ENCODE results near the gene TSPAN31. TPM values are rescaled to one million over a fixed set of nuclear protein-coding genes. Genes with fewer than 3 reads are reported as not detected.

TSPAN31 gene
- total and polyA plus RNA-seq, 2 of the 8 experiments (the other 6 are each of a cell fraction or from before 2014, with no cell fraction given): 15.8 to 31.4 TPM

- Histone ChIP-seq H3K9me3 (ENCODE audit: insufficient read depth in 2 of 2, low read depth in 1 of 2, low read length in 1 of 2) (no peaks in the 10 kb centered on the region; a peak in 1 of 4 replicates), H3K9ac (replicated peaks in 1 of 4; ENCODE audit: extremely low read depth in 1 of 4, low read depth in 3 of 4, low read length in 3 of 4) (no peak overlapping the region), H3K79me2 (ENCODE audit: control insufficient read depth in 1 of 2, insufficient read depth in 2 of 2, low read length in 2 of 2) (no peaks in the 10 kb centered on the region), H3K23ac (ENCODE audit: insufficient read length) (no peak overlapping the region), H2BK20ac (ENCODE audit: low read length) (no peak overlapping the region), H3K18ac (ENCODE audit: extremely low read depth, low read length) (no peak overlapping the region), H3K14ac (ENCODE audit: insufficient read length) (no peak overlapping the region), H2BK15ac (ENCODE audit: low read length) (no peak overlapping the region), H3K4me1 (replicated peaks in 1 of 4; ENCODE audit: control insufficient read depth in 3 of 4, insufficient read depth in 4 of 4, low read length in 3 of 4) (peaks cover 6 to 20% (median 10%) of the 10 kb centered on the region in 4 experiments; a peak in 6 of 7 replicates), H3K56ac (replicated peaks; ENCODE audit: insufficient read length, low read depth, low read length) (no peak overlapping the region), H3K79me1 (ENCODE audit: low read depth, low read length) (no peaks in the 10 kb centered on the region), H3K36me3 (ENCODE audit: control insufficient read depth in 2 of 4, insufficient read depth in 4 of 4, low read length in 3 of 4) (peaks cover 0 to 5% (median 0%) of the 10 kb centered on the region in 4 experiments; a peak in 1 of 8 replicates), H3K27ac (ENCODE audit: low read depth, low read length) (no peak overlapping the region), H3K27me3 (replicated peaks in 1 of 4; ENCODE audit: control insufficient read depth in 3 of 4, extremely low read depth in 1 of 4, insufficient read depth in 3 of 4, low read length in 3 of 4) (peaks cover 36 to 96% (median 80%) of the 10 kb centered on the region in 4 experiments), H2BK12ac (ENCODE audit: low read depth, low read length) (no peak overlapping the region), H2BK120ac (replicated peaks; ENCODE audit: low read depth, low read length) (no peak overlapping the region), H2AFZ (ENCODE audit: low read length) (no peak overlapping the region), H3K4me3 (ENCODE audit: extremely low read depth in 1 of 4, insufficient read depth in 2 of 4, low read depth in 3 of 4, low read length in 4 of 4) (no peak overlapping the region), H4K8ac (ENCODE audit: extremely low read depth, insufficient read depth, low read length) (no peak overlapping the region), H3K23me2 (ENCODE audit: low read depth, low read length) (no peaks in the 10 kb centered on the region; the same call in 1 of the 2 replicates), H4K5ac (ENCODE audit: insufficient read length, low read depth, low read length) (no peak overlapping the region), H4K20me1 (replicated peaks in 1 of 2; ENCODE audit: control insufficient read depth in 1 of 2, insufficient read depth in 2 of 2, low read length in 2 of 2) (peaks cover 0 to 17% of the 10 kb centered on the region in 2 experiments), H3K4me2 (ENCODE audit: insufficient read depth in 1 of 2, low read depth in 2 of 2, low read length in 2 of 2) (no peak overlapping the region), H2BK5ac (ENCODE audit: low read depth, low read length) (no peak overlapping the region), H3K4ac (replicated peaks; ENCODE audit: insufficient read length, low read depth, low read length) (no peak overlapping the region), H2AK5ac (ENCODE audit: low read depth, low read length) (no peak overlapping the region), H4K91ac (replicated peaks; ENCODE audit: insufficient read length, low read length) (no peak overlapping the region)
- POLR2A ChIA-PET (ENCODE audit: partially characterized antibody): interaction anchor here (0.9 to 3.4 kb wide), 4 partner anchors 9 to 113 kb away, joined by 4 to 10 read pairs (median 5); partner anchors contain the start of gene TSPAN31
- TF ChIP-seq CEBPB (IDR thresholded peaks at IDR 0.05; ENCODE audit: low read depth, low read length): no peak
- TF ChIP-seq TEAD4 (IDR thresholded peaks at IDR 0.05; ENCODE audit: low read depth, low read length): no peak
- no peak for TF ChIP-seq SIX5 (IDR thresholded peaks at IDR 0.05; ENCODE audit: low read depth, low read length)
- TF ChIP-seq CTCF (IDR thresholded peaks at IDR 0.05; ENCODE audit: control extremely low read depth in 1 of 3, insufficient read depth in 1 of 3, low read depth in 1 of 3, low read length in 3 of 3): no peak
- TF ChIP-seq JUND (IDR thresholded peaks at IDR 0.05; ENCODE audit: low read length): no peak
- TF ChIP-seq EZH2 (IDR thresholded peaks at IDR 0.05; ENCODE audit: low read depth, low read length, severe bottlenecking): no peak
- no peak for TF ChIP-seq TAF7 (optimal IDR thresholded peaks at IDR 0.05; ENCODE audit: borderline replicate concordance, low read depth, low read length)
- no peak for TF ChIP-seq KDM1A (IDR thresholded peaks at IDR 0.05; ENCODE audit: borderline replicate concordance, low read length)
- no peak for TF ChIP-seq BACH1 (IDR thresholded peaks at IDR 0.05; ENCODE audit: low read length)
- WGBS, 2 experiments (ENCODE audit: extremely low coverage in 1 of 2, insufficient coverage in 1 of 2, insufficient read length in 1 of 2, insufficient replicate concordance in 2 of 2, low coverage in 1 of 2, low lambda C conversion rate in 2 of 2, missing lambda C conversion rate in 1 of 2): 90% methylated on average over 11 of the region's 11 CpGs; no CpG with 5 or more reads in 1 of the 2 experiments
- no peak for DNase-seq (ENCODE audit: low read depth in 1 of 2, low spot score in 2 of 2)
- no peak for FAIRE-seq
- CTCF ChIA-PET (ENCODE audit: partially characterized antibody): interaction anchor here (0.5 to 11.2 kb wide), 15 partner anchors 9 to 272 kb away, joined by 3 to 149 read pairs (median 4); partner anchors contain the start of genes B4GALNT1 and TSPAN31
Observed at GRCh38 chr12:57732726-57733593, 11.9 kb upstream of the TSPAN31 start.

Measured in H1 (cell line).